ENCODE results near the gene MT1A. TPM values are rescaled to one million over a fixed set of nuclear protein-coding genes. Genes with fewer than 3 reads are reported as not detected.

The MT1A gene
- total RNA-seq, 6 donors from 2014 or later: 5.4 to 59.1 (median 13.4) TPM; not detected in 1

DNA sequence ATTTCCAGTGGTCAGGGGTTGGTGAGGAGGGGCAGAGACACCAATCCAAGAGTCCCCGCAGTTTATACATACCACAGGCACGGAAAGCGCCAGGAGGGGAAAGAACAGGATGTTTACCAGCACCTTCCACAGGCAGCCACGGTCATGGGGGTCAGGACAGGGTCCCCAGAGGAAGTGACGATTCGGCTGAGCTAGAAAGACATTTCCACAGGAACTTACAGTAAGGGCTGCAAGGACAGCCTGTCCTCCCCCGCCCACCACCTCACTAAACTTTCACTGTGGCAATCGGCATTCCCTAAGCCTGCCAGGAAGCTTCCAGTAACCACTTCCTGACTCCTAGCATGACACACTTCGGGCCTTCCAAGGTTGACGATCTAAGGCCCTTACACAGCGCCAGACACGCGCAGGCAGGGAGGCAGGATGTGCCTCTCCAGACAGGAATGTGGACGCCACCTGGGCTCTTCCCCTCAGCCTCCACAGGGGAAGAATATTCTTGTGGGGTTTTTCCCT is 31.3 kb upstream of the MT1A start:
- DNase-seq (peak in 1 of 2 donors; percentile 89), ATAC-seq (ENCODE audit: low FRiP score in 2 of 2) (peak; percentile 65 to 73)
- peak overlapping the region; percentile 91 to 98 (median 94) for H3K27ac ChIP-seq
- no peaks in the 10 kb centered on the region for H3K9me3 ChIP-seq
- peak in 2 of 4 donors; percentile 37 to 45 for TF ChIP-seq POLR2A (IDR thresholded peaks at IDR 0.05)
- peak; percentile 99 to 100 for TF ChIP-seq POLR2AphosphoS5 (IDR thresholded peaks at IDR 0.05)
- peak; percentile 99 to 100 (median 100) for TF ChIP-seq EP300 (IDR thresholded peaks at IDR 0.05)
- TF ChIP-seq, protein P1, sequence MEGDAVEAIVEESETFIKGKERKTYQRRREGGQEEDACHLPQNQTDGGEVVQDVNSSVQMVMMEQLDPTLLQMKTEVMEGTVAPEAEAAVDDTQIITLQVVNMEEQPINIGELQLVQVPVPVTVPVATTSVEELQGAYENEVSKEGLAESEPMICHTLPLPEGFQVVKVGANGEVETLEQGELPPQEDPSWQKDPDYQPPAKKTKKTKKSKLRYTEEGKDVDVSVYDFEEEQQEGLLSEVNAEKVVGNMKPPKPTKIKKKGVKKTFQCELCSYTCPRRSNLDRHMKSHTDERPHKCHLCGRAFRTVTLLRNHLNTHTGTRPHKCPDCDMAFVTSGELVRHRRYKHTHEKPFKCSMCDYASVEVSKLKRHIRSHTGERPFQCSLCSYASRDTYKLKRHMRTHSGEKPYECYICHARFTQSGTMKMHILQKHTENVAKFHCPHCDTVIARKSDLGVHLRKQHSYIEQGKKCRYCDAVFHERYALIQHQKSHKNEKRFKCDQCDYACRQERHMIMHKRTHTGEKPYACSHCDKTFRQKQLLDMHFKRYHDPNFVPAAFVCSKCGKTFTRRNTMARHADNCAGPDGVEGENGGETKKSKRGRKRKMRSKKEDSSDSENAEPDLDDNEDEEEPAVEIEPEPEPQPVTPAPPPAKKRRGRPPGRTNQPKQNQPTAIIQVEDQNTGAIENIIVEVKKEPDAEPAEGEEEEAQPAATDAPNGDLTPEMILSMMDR (IDR thresholded peaks at IDR 0.05): no peak
- no peaks in the 10 kb centered on the region for H3K36me3 ChIP-seq
- no peaks in the 10 kb centered on the region for H3K27me3 ChIP-seq
- peaks cover 38 to 62% (median 49%) of the 10 kb centered on the region in 4 donors for H3K4me1 ChIP-seq
- 26 to 49% methylated on average over 3 to 14 of the region's 14 CpGs for WGBS, 2 donors
- peak overlapping the region in 2 of 4 donors; percentile 55 to 80 for H3K4me3 ChIP-seq

DNA sequence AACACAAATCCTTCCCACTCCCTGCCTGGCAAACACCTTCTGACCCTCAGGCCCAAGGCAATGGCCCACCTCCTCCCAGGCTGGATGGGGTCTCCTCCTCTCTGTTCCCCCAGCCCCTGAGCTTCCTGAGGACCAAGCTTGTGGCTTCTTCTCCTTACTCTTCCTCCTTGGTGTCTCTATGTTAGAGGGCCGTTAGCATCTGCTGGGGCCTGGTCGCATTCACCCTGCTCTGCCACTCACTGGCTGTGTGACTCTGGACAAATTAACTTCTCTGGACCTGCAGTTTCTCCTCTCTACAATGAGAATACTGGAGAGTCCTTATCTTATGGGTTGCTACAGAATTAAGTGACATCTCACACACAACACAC is 30.8 kb upstream of the MT1A start:
- TF ChIP-seq POLR2A (IDR thresholded peaks at IDR 0.05) (no peak), EP300 (IDR thresholded peaks at IDR 0.05) (no peak), POLR2AphosphoS5 (IDR thresholded peaks at IDR 0.05) (no peak)
- TF ChIP-seq, protein P1 (IDR thresholded peaks at IDR 0.05): no peak
- Histone ChIP-seq H3K9me3 (no peaks in the 10 kb centered on the region), H3K27ac (peak overlapping the region; percentile 91 to 98 (median 94)), H3K27me3 (no peaks in the 10 kb centered on the region), H3K36me3 (no peaks in the 10 kb centered on the region), H3K4me3 (peak overlapping the region in 3 of 4 donors; percentile 55 to 80 (median 73)), H3K4me1 (peaks cover 38 to 62% (median 49%) of the 10 kb centered on the region in 4 donors)
- 62 to 66% methylated on average over 2 of the region's 2 CpGs for WGBS, 2 donors
- no peak for ATAC-seq (ENCODE audit: low FRiP score in 2 of 2)
- no peak for DNase-seq

DNA sequence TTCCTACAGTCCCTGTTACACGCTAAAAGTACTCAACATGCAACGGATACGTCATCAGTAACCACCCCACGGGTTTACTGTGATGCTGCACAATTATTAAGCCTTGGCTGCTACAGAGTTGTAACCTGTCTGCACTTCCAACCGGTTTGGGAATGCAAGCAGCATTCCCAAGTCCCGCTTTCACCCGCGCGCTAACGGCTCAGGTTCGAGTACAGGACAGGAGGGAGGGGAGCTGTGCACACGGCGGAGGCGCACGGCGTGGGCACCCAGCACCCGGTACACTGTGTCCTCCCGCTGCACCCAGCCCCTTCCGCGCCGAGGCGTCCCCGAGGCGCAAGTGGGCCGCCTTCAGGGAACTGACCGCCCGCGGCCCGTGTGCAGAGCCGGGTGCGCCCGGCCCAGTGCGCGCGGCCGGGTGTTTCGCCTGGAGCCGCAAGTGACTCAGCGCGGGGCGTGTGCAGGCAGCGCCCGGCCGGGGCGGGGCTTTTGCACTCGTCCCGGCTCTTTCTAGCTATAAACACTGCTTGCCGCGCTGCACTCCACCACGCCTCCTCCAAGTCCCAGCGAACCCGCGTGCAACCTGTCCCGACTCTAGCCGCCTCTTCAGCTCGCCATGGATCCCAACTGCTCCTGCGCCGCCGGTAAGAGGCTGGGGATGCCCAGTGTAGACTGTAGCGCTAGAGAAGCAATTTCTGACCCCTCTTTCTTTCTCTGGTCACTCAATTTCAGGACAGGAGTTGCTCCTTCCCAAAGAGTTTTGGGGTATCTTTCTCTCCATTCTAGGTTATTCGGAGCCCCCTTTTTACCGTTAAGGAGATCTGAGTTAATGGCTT is 30.2 kb upstream of the MT1A start, which contains the start of gene MT2A:
Gene MT2A, plus strand, starts transcription at position 542 of the 833 bp plus-strand sequence. Its CDS starts 72 bp downstream, at position 614.
- 6 to 15% methylated on average over 12 to 36 of the region's 62 CpGs for WGBS, 2 donors
- TF ChIP-seq, protein P1 (IDR thresholded peaks at IDR 0.05): peak in 1 of 6 experiments; percentile 4
- TF ChIP-seq POLR2A (IDR thresholded peaks at IDR 0.05) (peak; percentile 82 to 93 (median 91)), POLR2AphosphoS5 (IDR thresholded peaks at IDR 0.05) (peak; percentile 96 to 97), EP300 (IDR thresholded peaks at IDR 0.05) (peak; percentile 89 to 99 (median 98))
- ATAC-seq (ENCODE audit: low FRiP score in 2 of 2): peak; percentile 92
- Histone ChIP-seq H3K36me3 (no peaks in the 10 kb centered on the region), H3K27ac (peak within 1 kb of the TSS; percentile 91 to 98 (median 94)), H3K9me3 (no peaks in the 10 kb centered on the region), H3K27me3 (no peaks in the 10 kb centered on the region), H3K4me3 (peak within 1 kb of the TSS; percentile 55 to 80 (median 69)), H3K4me1 (peaks cover 38 to 62% (median 49%) of the 10 kb centered on the region in 4 donors)
- DNase-seq: peak; percentile 98

DNA sequence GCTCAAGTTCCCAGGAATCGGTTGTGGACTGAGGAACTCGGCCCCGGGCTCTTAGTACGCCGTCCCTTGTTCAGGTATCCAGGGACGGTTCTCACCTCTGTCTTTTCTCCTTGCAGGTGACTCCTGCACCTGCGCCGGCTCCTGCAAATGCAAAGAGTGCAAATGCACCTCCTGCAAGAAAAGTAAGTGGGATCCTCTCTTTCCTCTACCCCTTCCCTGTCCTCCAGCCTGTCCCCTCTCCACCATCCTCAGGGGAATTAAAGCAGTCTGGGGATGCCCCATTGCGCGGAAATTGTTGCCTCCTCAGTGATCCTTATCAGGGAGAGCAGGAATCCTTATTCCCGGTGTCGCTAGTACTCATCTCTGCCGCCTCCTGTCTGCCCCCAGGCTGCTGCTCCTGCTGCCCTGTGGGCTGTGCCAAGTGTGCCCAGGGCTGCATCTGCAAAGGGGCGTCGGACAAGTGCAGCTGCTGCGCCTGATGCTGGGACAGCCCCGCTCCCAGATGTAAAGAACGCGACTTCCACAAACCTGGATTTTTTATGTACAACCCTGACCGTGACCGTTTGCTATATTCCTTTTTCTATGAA is 29.5 kb upstream of the MT1A start:
- ATAC-seq (ENCODE audit: low FRiP score in 2 of 2): no peak
- TF ChIP-seq EP300 (IDR thresholded peaks at IDR 0.05) (peak in 1 of 4 donors; percentile 27), POLR2AphosphoS5 (IDR thresholded peaks at IDR 0.05) (peak in 1 of 2 donors; percentile 8), POLR2A (IDR thresholded peaks at IDR 0.05) (no peak)
- TF ChIP-seq, protein P1 (IDR thresholded peaks at IDR 0.05): no peak
- WGBS, 2 donors: 0 to 1% methylated on average over 17 to 21 of the region's 21 CpGs

More for the DNA sequence above, 29.5 kb upstream of the MT1A start:
- H3K4me1 ChIP-seq: peaks cover 38 to 62% (median 48%) of the 10 kb centered on the region in 4 donors
- H3K27ac ChIP-seq: peak overlapping the region; percentile 91 to 98 (median 94)
- no peaks in the 10 kb centered on the region for H3K36me3 ChIP-seq
- H3K9me3 ChIP-seq: no peaks in the 10 kb centered on the region
- no peaks in the 10 kb centered on the region for H3K27me3 ChIP-seq
- H3K4me3 ChIP-seq: peak overlapping the region; percentile 55 to 80 (median 69)
- DNase-seq: peak in 1 of 2 donors; percentile 61
